A673 (cell line): ENCODE data around the gene POLR1A. TPM values are rescaled to one million over a fixed set of nuclear protein-coding genes. Genes with fewer than 3 reads are reported as not detected.

Source experiments
- BruUV-seq: library from RNA; stranded (reverse); fragments of 400-500 nt; replicated peaks from 2 replicates; lab custom pipeline; 2021; lab: Mats Ljungman, UMichigan
- CTCF ChIA-PET: fragments of 300-600 bp; sonication (Branson Sonifier 250); formaldehyde crosslinking; loops from one replicate; lab custom pipeline; 2022; ENCODE audit warnings: antibody characterized with exemption; lab: Charles Lee
- POLR2A ChIA-PET: fragments of 300-600 bp; sonication (Branson Sonifier 250); formaldehyde crosslinking; loops from one replicate; lab custom pipeline; 2022; ENCODE audit warnings: antibody characterized with exemption; ENCODE audit not compliant: low non-redundant PET; lab: Charles Lee
- DNase-seq: peaks from one replicate; pipeline ENCODE4 v3.0.0-alpha.2; 2015; ENCODE audit warnings: low spot score
- H3K27ac ChIP-seq: fragments of 200-600 bp; sonication (generic); 2 replicates; pipeline ENCODE4 v1.5.1; 2016; ENCODE audit warnings: mixed run types, low read depth, mild to moderate bottlenecking, mixed read lengths, antibody characterized with exemption, low read length; ENCODE audit not compliant: poor library complexity, severe bottlenecking
- H3K27me3 ChIP-seq: fragments of 200-600 bp; sonication (generic); replicated peaks from 2 replicates; pipeline ENCODE4 v1.6.1; 2017; ENCODE audit warnings: mixed run types, low read depth, mild to moderate bottlenecking, mixed read lengths, antibody characterized with exemption, low read length; ENCODE audit not compliant: insufficient read depth, poor library complexity
- H3K36me3 ChIP-seq: fragments of 200-600 bp; sonication (generic); 2 replicates; pipeline ENCODE4 v1.6.1; 2016; ENCODE audit warnings: mixed run types, mild to moderate bottlenecking, mixed read lengths, antibody characterized with exemption, low read length; ENCODE audit not compliant: insufficient read depth, poor library complexity, severe bottlenecking
- H3K4me1 ChIP-seq: fragments of 200-600 bp; sonication (generic); 2 replicates; pipeline ENCODE4 v1.6.1; 2017; ENCODE audit warnings: mixed run types, mild to moderate bottlenecking, mixed read lengths, antibody characterized with exemption, low read length; ENCODE audit not compliant: insufficient read depth, poor library complexity, severe bottlenecking
- H3K4me3 ChIP-seq: fragments of 200-600 bp; sonication (generic); 2 replicates; pipeline ENCODE4 v1.5.1; 2016; ENCODE audit warnings: low read depth, mixed run types, mild to moderate bottlenecking, mixed read lengths, low read length; ENCODE audit not compliant: poor library complexity, severe bottlenecking
- H3K9me3 ChIP-seq: fragments of 200-600 bp; sonication (generic); 2 replicates; pipeline ENCODE4 v1.6.1; 2016; ENCODE audit warnings: mixed run types, low read depth, mild to moderate bottlenecking, mixed read lengths, antibody characterized with exemption, low read length; ENCODE audit not compliant: poor library complexity, severe bottlenecking
- CTCF ChIP-seq: fragments of 300-800, 200-600 bp; sonication (generic); conservative IDR thresholded peaks from 2 replicates; pipeline ENCODE4 v1.5.1; 2017; ENCODE audit warnings: low read depth, mild to moderate bottlenecking, antibody characterized with exemption, low read length, moderate library complexity, mixed read lengths
- EZH2 ChIP-seq: fragments of 200-600 bp; sonication (generic); IDR thresholded peaks from 2 replicates; pipeline ENCODE4 v1.6.1; 2017; ENCODE audit warnings: borderline replicate concordance, low read depth, mild to moderate bottlenecking, mixed read lengths, antibody characterized with exemption, low read length; ENCODE audit not compliant: poor library complexity, severe bottlenecking
- intact Hi-C: fragments of 100-400 bp; cut with micrococcal nuclease; formaldehyde crosslinking; loops from one replicate; pipeline ENCODE4 v1.10.0; 2022; ENCODE audit not compliant: unreplicated experiment
- total RNA-seq: library from RNA; stranded (reverse); gene quantifications from 2 replicates; pipeline ENCODE4 v1.2.3, GENCODE V29; 2021

POLR1A gene
- total RNA-seq, 1 experiment from 2014 or later: 81.2 TPM

GRCh38 chr2:86042256-86043168 lies 63.2 kb downstream of the POLR1A start:
- no TSS peak for BruUV-seq
- no peak overlapping the region for H3K27ac ChIP-seq
- no peaks in the 10 kb centered on the region for H3K27me3 ChIP-seq
- H3K36me3 ChIP-seq: peaks cover 89% of the 10 kb centered on the region
- intact Hi-C loops: no loop called here
- no peak for TF ChIP-seq EZH2
- no peak for TF ChIP-seq CTCF
- peaks cover 1% of the 10 kb centered on the region for H3K4me1 ChIP-seq
- H3K9me3 ChIP-seq: no peaks in the 10 kb centered on the region
- POLR2A ChIA-PET: no interaction called here
- CTCF ChIA-PET: no interaction called here
- no peak overlapping the region for H3K4me3 ChIP-seq
- no peak for DNase-seq

- ChIA-PET CTCF (no interaction called here), POLR2A (no interaction called here)
- DNase-seq: no peak
- no peak for TF ChIP-seq CTCF
- TF ChIP-seq EZH2: no peak
- Histone ChIP-seq H3K9me3 (no peaks in the 10 kb centered on the region), H3K4me3 (no peak overlapping the region), H3K27ac (no peak overlapping the region), H3K27me3 (no peaks in the 10 kb centered on the region), H3K4me1 (peaks cover 25% of the 10 kb centered on the region), H3K36me3 (peaks cover 75% of the 10 kb centered on the region)
- BruUV-seq: no TSS peak
- intact Hi-C loops: no loop called here
Measured at GRCh38 chr2:86039963-86040655, 65.6 kb downstream of the POLR1A start.

DNA sequence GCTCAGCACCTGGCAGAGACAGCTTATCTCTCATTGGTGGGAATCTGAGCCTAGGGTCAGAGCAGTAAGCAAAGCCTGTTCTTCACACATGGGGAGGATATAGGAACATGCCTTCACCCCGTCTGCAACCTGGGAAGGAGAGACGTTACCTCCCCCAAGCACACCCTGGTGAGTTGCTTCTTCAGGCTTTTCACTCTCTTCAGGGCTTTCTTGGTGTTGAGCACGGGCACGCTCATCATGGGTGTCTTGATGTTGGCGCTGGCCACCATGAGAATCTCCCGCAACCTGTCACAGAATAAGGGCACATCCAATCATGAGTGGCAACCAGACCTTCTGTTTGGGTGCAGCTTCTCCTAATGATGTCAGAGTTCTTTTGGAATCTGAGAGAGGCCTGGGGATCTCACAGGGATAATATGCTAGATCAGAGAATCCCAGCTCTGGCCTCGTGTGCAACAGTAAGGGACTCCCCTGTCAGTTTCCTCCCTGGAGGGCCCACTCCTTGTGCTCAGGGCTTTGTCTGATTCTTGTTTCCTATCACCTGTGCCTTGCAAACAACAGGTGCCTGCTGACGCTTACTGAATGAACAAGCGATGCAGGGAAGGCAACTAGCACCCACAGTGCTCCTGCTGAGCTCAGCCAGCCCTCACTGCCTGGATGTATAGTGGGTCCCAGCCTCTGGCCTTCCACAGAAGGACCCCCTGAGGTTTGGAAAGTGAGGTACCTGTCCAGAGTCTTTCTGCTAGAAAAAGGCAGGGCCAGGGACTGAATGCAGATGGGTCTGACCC lies 66.3 kb downstream of the POLR1A start:
- POLR2A ChIA-PET: no interaction called here
- DNase-seq: no peak
- no peak overlapping the region for H3K4me3 ChIP-seq
- intact Hi-C loops: no loop called here
- peaks cover 75% of the 10 kb centered on the region for H3K36me3 ChIP-seq
- H3K27ac ChIP-seq: no peak overlapping the region
- TF ChIP-seq EZH2 (no peak), CTCF (no peak)
- no peaks in the 10 kb centered on the region for H3K9me3 ChIP-seq
- H3K27me3 ChIP-seq: no peaks in the 10 kb centered on the region
- H3K4me1 ChIP-seq: peaks cover 25% of the 10 kb centered on the region
- CTCF ChIA-PET: no interaction called here
- BruUV-seq: no TSS peak
